Measurements from ENCODE around the gene FES. TPM values are rescaled to one million over a fixed set of nuclear protein-coding genes. Genes with fewer than 3 reads are reported as not detected.

Gene FES
- total RNA-seq, 1 experiment from 2014 or later, result 6.7 TPM

DNA sequence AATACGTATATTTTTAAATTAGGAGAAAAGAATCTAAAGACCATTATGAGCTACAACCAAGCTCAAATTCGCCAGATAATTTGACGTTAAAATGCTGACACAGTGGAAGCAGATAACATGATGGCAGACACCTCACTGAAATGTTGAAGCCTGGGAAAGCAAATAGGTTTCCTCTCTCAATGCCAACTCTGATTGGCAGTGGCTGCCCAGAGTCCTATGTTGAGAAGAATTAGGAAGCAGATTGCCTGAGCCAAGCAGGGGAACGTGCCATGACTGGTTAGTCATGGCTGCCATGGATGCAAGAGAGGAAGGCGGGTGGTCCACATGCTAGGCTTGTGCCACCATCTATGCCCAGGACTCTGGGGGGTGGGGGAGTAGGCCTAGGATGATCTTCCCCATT lies 54.0 kb downstream of the FES start:
- Histone ChIP-seq H2BK12ac (ENCODE audit: insufficient read length, low read depth, low read length) (no peak overlapping the region), H3K27me3 (ENCODE audit: insufficient read depth, low read length) (no peaks in the 10 kb centered on the region), H3K4me2 (ENCODE audit: insufficient read depth, insufficient read length, low read length) (no peak overlapping the region), H3K9me3 (ENCODE audit: control insufficient read depth, low read depth, low read length) (no peaks in the 10 kb centered on the region), H3K4ac (ENCODE audit: low read depth, low read length) (no peak overlapping the region), H3K9ac (ENCODE audit: extremely low read depth, insufficient read length, low read length) (no peak overlapping the region), H2BK20ac (ENCODE audit: low read depth, low read length, poor library complexity, severe bottlenecking) (no peak overlapping the region), H4K8ac (replicated peaks; ENCODE audit: insufficient read length, low read depth, low read length) (no peak overlapping the region), H2BK120ac (ENCODE audit: low read depth, low read length, poor library complexity, severe bottlenecking) (no peak overlapping the region), H3K4me1 (ENCODE audit: insufficient read depth, low read length) (no peaks in the 10 kb centered on the region), H3K23ac (ENCODE audit: insufficient read length, low read depth, low read length) (no peak overlapping the region), H2BK5ac (ENCODE audit: insufficient read length, low read length) (no peak overlapping the region), H2AFZ (ENCODE audit: low read length) (no peak overlapping the region), H3K27ac (ENCODE audit: insufficient read length, low read depth, low read length) (no peak overlapping the region), H2BK15ac (ENCODE audit: low read depth, low read length) (no peak overlapping the region), H4K5ac (ENCODE audit: insufficient read length, low read depth, low read length) (no peak overlapping the region), H3K79me1 (ENCODE audit: insufficient read depth, low read depth, low read length, poor library complexity, severe bottlenecking) (no peaks in the 10 kb centered on the region), H3K56ac (ENCODE audit: insufficient read length, low read depth, low read length) (no peak overlapping the region), H4K91ac (ENCODE audit: insufficient read length, low read depth, low read length) (no peak overlapping the region), H3T11ph (ENCODE audit: low read length) (no peak overlapping the region), H4K20me1 (ENCODE audit: control insufficient read depth, insufficient read depth, insufficient read length) (no peaks in the 10 kb centered on the region), H3K23me2 (ENCODE audit: insufficient read length, low read depth, low read length, poor library complexity, severe bottlenecking) (peaks cover 11% of the 10 kb centered on the region), H2AK5ac (ENCODE audit: insufficient read length, low read length) (no peak overlapping the region), H3K14ac (ENCODE audit: insufficient read depth, low read length) (no peak overlapping the region), H3K79me2 (ENCODE audit: insufficient read depth, low read length) (no peaks in the 10 kb centered on the region; the same call in 1 of the 2 replicates), H3K18ac (ENCODE audit: insufficient read length, low read depth, low read length) (no peak overlapping the region)
- WGBS (ENCODE audit: extremely low coverage, insufficient read length, low lambda C conversion rate), result no CpG with 5 or more reads among the region's 5 CpGs
- H3K27me3 Mint-ChIP-seq (ENCODE audit: low read depth), result peaks cover 7% of the 10 kb centered on the region
- peaks cover 14 to 16% of the 10 kb centered on the region in 2 experiments for H3K4me1 Mint-ChIP-seq
- no peak for DNase-seq
- no peak overlapping the region for H3K4me3 Mint-ChIP-seq
- H3K27ac Mint-ChIP-seq, result no peak overlapping the region
- TF ChIP-seq, protein P1, sequence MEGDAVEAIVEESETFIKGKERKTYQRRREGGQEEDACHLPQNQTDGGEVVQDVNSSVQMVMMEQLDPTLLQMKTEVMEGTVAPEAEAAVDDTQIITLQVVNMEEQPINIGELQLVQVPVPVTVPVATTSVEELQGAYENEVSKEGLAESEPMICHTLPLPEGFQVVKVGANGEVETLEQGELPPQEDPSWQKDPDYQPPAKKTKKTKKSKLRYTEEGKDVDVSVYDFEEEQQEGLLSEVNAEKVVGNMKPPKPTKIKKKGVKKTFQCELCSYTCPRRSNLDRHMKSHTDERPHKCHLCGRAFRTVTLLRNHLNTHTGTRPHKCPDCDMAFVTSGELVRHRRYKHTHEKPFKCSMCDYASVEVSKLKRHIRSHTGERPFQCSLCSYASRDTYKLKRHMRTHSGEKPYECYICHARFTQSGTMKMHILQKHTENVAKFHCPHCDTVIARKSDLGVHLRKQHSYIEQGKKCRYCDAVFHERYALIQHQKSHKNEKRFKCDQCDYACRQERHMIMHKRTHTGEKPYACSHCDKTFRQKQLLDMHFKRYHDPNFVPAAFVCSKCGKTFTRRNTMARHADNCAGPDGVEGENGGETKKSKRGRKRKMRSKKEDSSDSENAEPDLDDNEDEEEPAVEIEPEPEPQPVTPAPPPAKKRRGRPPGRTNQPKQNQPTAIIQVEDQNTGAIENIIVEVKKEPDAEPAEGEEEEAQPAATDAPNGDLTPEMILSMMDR (conservative IDR thresholded peaks at IDR 0.05), result no peak
- peaks cover 40 to 55% (median 52%) of the 10 kb centered on the region in 3 experiments; a peak in 6 of 7 replicates for H3K36me3 Mint-ChIP-seq (ENCODE audit: insufficient read depth in 1 of 3, low read depth in 3 of 3)
- no peaks in the 10 kb centered on the region; a peak in 1 of 5 replicates for H3K9me3 Mint-ChIP-seq

All from H9 (cell line).